ENCODE measurements around the gene SEMA6B. TPM values are rescaled to one million over a fixed set of nuclear protein-coding genes. Genes with fewer than 3 reads are reported as not detected.

The SEMA6B gene
- total RNA-seq, 2 donors from 2014 or later = 28.9 to 67.8 TPM

DNA sequence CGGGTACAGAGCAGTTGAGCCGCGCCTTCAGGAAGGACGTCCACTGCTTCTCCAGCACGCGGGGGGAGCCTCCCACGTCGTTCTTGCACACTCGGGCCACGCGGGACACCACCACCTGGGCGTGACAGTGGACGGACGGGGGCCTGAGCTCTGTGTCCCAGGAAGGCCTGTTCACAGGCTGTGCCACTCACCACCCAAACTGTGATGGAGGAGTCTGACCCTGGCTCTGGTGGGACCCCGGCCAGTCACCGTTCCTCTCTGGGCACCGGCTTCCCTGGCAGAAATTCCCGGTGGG lies 7.0 kb downstream of the SEMA6B start:
- no peaks in the 10 kb centered on the region for H3K9me3 ChIP-seq (ENCODE audit: control insufficient read depth, low read length)
- H3K9me3 Mint-ChIP-seq = no peaks in the 10 kb centered on the region
- no peak overlapping the region for H3K27ac Mint-ChIP-seq
- TF ChIP-seq, protein P1, sequence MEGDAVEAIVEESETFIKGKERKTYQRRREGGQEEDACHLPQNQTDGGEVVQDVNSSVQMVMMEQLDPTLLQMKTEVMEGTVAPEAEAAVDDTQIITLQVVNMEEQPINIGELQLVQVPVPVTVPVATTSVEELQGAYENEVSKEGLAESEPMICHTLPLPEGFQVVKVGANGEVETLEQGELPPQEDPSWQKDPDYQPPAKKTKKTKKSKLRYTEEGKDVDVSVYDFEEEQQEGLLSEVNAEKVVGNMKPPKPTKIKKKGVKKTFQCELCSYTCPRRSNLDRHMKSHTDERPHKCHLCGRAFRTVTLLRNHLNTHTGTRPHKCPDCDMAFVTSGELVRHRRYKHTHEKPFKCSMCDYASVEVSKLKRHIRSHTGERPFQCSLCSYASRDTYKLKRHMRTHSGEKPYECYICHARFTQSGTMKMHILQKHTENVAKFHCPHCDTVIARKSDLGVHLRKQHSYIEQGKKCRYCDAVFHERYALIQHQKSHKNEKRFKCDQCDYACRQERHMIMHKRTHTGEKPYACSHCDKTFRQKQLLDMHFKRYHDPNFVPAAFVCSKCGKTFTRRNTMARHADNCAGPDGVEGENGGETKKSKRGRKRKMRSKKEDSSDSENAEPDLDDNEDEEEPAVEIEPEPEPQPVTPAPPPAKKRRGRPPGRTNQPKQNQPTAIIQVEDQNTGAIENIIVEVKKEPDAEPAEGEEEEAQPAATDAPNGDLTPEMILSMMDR (conservative IDR thresholded peaks at IDR 0.05) = no peak
- no peak overlapping the region for H3K4me3 Mint-ChIP-seq
- no peaks in the 10 kb centered on the region for H3K4me1 Mint-ChIP-seq
- no peak for DNase-seq
- peaks cover 2% of the 10 kb centered on the region for H3K27me3 Mint-ChIP-seq (ENCODE audit: insufficient read depth)
- H3K4me3 ChIP-seq (ENCODE audit: low read length) = no peak overlapping the region
- peaks cover 63% of the 10 kb centered on the region for H3K36me3 Mint-ChIP-seq (ENCODE audit: low read depth)
- H3K27ac ChIP-seq (ENCODE audit: low read depth, low read length) = no peak overlapping the region
- H3K9ac ChIP-seq (ENCODE audit: extremely low read depth, low read length, poor library complexity, severe bottlenecking) = no peak overlapping the region
- H3K36me3 ChIP-seq (ENCODE audit: control insufficient read depth, insufficient read depth, low read length) = peaks cover 9% of the 10 kb centered on the region
- no peaks in the 10 kb centered on the region for H3K27me3 ChIP-seq (ENCODE audit: control insufficient read depth, insufficient read depth, low read length, poor library complexity, severe bottlenecking)
- WGBS, 2 experiments (ENCODE audit: insufficient coverage in 1 of 2, insufficient read length in 1 of 2) = 97% methylated on average over 15 to 18 of the region's 18 CpGs
- no peaks in the 10 kb centered on the region for H3K4me1 ChIP-seq (ENCODE audit: control insufficient read depth, insufficient read depth, low read length)

DNA sequence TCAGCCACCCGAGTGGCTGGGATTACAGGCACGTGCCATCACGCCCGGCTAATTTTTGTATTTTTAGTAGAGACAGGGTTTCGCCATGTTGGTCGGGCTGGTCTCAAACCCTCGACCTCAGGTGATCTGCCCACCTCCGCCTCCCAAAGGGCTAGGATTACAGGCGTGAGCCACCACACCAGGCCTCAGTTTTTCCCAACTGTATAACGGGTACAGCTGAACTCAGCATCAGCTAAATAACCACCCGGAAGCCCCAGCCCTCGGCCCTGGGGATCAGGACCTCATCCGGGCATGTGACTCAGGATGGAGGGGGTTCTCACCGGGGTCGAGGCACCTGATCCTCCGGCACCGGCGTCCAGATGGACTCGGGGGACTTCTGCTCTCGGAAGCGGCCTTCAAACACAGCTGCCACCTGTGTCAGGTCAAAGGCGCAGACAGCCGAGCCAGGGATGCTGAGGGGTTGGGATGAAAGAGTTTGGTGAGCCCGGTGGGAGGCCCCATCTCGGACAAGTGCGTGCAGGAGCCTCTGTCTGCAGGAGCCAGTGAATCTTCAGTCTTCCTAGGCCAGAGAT lies 8.9 kb downstream of the SEMA6B start:
- WGBS, 2 experiments (ENCODE audit: insufficient coverage in 1 of 2, insufficient read length in 1 of 2) = 91% methylated on average over 22 to 26 of the region's 26 CpGs
- TF ChIP-seq, protein P1 (conservative IDR thresholded peaks at IDR 0.05) = no peak
- H3K36me3 Mint-ChIP-seq (ENCODE audit: low read depth) = peaks cover 60% of the 10 kb centered on the region

DNA sequence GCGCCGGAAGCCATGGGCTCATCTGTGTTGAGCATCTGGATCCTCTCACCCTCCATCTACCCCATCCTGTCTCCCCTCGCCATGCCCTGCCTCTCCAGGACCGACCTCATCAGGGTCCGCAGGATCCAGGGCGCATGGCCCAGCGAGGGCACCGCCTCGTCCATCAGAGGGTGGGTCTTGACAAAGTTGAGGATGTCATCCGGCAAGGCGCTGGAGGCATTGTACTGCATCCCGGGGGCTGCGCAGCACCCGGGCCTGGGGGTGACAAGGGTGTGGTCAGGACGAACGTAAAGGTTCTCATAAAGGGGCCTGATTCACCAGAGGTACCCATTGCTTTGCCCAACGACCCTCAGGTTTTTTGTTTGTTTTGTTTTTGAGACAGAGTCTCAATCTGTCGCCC lies 9.5 kb downstream of the SEMA6B start:
- Histone ChIP-seq H3K4me3 (ENCODE audit: low read length) (no peak overlapping the region), H3K4me1 (ENCODE audit: control insufficient read depth, insufficient read depth, low read length) (no peaks in the 10 kb centered on the region), H3K9me3 (ENCODE audit: control insufficient read depth, low read length) (no peaks in the 10 kb centered on the region), H3K27me3 (ENCODE audit: control insufficient read depth, insufficient read depth, low read length, poor library complexity, severe bottlenecking) (no peaks in the 10 kb centered on the region), H3K27ac (ENCODE audit: low read depth, low read length) (no peak overlapping the region), H3K36me3 (ENCODE audit: control insufficient read depth, insufficient read depth, low read length) (peaks cover 9% of the 10 kb centered on the region), H3K9ac (ENCODE audit: extremely low read depth, low read length, poor library complexity, severe bottlenecking) (no peak overlapping the region)
- DNase-seq = no peak
- Mint-ChIP-seq H3K4me1 (no peaks in the 10 kb centered on the region), H3K27ac (no peak overlapping the region), H3K27me3 (ENCODE audit: insufficient read depth) (no peaks in the 10 kb centered on the region), H3K9me3 (no peaks in the 10 kb centered on the region), H3K36me3 (ENCODE audit: low read depth) (peaks cover 60% of the 10 kb centered on the region), H3K4me3 (no peak overlapping the region)
- WGBS, 2 experiments (ENCODE audit: insufficient coverage in 1 of 2, insufficient read length in 1 of 2) = 95% methylated on average over 13 to 18 of the region's 18 CpGs
- TF ChIP-seq, protein P1 (conservative IDR thresholded peaks at IDR 0.05) = no peak

More for the DNA sequence above, 8.9 kb downstream of the SEMA6B start:
- Histone ChIP-seq H3K9me3 (ENCODE audit: control insufficient read depth, low read length) (no peaks in the 10 kb centered on the region), H3K27ac (ENCODE audit: low read depth, low read length) (no peak overlapping the region), H3K36me3 (ENCODE audit: control insufficient read depth, insufficient read depth, low read length) (peaks cover 9% of the 10 kb centered on the region), H3K4me3 (ENCODE audit: low read length) (no peak overlapping the region), H3K9ac (ENCODE audit: extremely low read depth, low read length, poor library complexity, severe bottlenecking) (no peak overlapping the region), H3K4me1 (ENCODE audit: control insufficient read depth, insufficient read depth, low read length) (no peaks in the 10 kb centered on the region), H3K27me3 (ENCODE audit: control insufficient read depth, insufficient read depth, low read length, poor library complexity, severe bottlenecking) (no peaks in the 10 kb centered on the region)
- no peaks in the 10 kb centered on the region for H3K4me1 Mint-ChIP-seq
- no peak overlapping the region for H3K27ac Mint-ChIP-seq
- DNase-seq = no peak
- no peak overlapping the region for H3K4me3 Mint-ChIP-seq
- no peaks in the 10 kb centered on the region for H3K27me3 Mint-ChIP-seq (ENCODE audit: insufficient read depth)
- no peaks in the 10 kb centered on the region for H3K9me3 Mint-ChIP-seq
